ENCODE measurements around the gene FAM117A.
A peak's percentile ranks its signal among the peaks of the same experiment; 100 is the strongest.

Gene FAM117A

DNA sequence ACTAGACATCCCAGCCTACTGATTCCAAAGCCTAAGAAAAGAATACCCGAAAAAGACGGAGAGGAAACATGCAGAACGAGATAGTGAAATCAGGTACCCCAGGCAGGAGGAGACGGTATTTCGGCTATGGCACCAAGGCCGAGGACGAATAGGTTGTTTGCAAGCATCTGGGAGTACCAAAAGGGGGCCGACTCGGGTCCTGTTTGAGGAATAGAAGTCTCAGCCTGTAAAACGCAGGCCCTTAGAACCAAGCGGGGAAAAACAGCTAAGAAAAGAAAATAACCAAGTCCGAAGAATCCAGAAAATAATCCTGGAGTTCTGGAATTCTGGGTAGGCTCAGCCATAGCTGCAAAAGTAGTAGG lies 56.7 kb downstream of the FAM117A start:
- no peak for DNase-seq

DNA sequence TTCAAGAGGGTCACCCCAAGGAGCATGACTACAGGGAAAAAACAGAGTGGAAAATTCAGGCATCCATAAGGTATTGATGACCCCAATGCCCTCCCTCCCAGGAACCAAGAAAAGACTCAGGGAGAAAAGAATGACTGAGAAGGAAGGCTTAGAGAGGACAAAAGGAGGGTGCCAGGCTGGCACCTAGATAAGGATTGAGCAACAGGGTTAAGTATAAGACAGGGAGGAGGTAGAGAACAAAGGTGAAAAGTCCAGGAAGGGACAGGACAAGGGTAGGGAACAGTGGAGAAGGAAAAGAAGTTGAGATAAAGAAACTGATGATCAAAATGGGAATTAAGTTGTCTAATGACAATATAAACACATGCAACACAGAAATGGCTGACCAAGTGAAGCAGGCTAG lies 58.7 kb downstream of the FAM117A start:
- DNase-seq = no peak

DNA sequence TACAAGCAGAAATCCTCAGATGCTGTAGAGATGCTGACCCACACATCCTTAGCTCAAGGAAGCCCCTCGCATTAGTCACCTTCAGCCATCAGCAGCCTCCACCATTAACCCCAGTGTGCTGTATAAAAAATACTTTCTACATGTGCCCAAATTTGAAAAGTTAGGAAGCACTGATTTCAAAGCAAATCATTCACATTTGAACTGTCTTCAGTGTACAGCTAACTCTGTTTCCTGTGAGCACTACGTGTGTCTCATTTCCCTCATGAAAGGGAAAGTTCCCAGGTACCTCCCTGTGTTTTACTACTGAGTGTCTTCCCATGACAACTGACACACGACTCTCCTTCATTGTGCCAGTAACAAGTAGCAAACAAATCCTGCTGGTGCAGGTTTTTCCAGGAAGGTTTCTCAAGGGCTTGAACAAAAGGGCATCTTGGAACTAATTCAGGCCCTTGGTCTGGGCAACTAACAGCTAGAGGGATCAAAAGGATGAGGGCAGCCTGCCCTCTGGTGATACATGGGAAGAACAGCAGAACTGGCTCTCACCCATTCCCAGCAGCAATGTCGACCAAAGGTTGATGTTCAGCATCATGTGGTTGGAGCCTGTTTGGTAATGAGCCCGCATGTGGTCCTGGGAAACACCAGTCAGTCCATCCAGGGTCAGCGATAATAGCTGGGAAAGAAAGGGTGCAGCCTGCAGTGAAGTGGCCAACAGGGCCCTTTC lies 60.2 kb downstream of the FAM117A start:
- no peak for DNase-seq

DNA sequence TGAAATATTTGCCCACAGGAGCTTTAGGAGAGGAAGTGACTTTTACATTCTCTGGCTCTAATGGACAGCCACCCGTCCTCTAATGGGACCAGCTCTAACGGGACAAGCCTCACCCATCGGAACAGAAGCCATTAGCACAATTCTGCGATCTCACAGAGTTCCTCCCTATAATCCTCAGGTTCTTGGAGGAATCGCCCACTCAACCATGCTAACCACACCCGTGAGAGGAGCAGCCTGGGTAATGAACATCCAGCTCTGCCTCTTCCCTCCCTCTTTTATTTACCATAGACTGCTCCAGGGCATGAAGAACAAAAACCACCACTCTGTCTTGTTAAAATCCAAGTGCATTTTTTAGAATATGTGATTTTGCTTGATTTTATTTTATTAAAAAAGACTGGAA lies 63.0 kb downstream of the FAM117A start:
- no peak for DNase-seq

DNA sequence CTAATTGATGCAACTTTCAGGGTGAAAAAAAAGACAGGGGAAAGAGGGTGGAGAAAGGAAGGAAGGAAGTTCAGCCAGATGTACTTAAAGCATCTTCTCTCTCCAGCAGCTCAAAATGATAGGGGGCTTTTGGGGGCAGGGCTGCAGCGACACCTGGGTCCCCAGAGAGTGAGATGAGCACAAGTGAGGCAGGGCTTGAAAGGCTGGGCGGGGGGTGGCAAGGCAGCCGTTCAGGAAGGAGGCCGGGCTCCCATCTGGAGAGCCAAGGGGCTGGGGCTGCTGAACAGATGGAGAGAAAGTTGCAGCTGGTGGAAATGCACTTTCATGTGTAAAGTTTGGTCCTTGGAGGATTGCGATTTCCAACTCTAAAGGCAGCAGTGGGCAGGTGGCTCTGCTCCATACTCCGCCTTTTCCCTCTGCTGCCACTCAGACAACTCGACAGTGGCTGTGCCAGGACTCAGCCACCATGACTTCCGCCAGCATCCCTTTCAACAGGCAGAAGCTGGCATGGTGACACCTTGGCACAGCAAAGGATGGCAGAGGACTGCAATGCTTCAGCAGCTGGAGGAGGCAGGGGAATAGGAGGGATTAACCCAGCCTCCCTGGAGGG lies 63.9 kb downstream of the FAM117A start:
- DNase-seq = no peak

DNA sequence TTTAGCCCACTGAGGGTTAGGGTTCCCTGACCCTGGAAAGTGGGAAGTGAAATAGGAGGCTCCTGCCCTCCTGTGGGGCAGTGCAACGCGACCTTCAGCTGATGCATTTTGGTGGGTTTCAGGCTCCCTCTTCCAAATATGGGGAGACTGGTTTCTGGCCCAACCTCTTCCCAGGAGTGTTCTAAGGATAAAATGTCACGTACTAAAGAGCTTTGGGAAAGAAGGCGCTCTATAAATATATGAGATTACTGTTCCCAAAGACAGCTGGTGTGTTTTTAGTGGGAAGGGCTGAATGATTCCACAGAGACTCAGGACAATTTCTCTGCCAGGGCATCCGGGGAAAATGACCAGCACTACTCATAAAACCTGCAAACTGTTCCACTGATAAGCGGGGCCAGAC lies 65.9 kb downstream of the FAM117A start:
- DNase-seq = no peak

DNA sequence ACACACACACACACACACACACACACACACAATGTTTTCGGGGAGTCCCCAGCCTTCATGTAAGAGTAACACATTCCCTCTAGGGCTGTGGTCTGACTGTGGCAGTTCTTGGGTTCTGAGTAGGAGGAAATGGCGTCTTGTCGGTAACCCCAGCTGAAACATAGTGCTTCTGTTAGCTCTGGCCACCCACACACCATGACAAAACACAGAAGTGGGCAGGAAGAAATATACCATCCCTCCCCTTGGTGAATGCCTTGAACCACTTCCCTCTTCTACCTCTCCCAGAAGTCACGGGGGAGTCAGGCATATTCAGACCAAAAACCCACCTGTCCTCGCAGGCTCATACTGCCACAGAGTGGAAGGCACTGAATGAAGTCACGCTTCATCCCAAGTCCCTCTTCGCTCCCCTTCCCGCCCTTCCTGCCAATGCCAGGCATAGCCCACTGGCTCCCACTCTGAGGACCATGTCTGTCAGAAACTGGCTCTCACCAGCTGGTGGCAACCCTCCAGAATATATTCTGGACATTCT lies 67.6 kb downstream of the FAM117A start:
- no peak for DNase-seq

DNA sequence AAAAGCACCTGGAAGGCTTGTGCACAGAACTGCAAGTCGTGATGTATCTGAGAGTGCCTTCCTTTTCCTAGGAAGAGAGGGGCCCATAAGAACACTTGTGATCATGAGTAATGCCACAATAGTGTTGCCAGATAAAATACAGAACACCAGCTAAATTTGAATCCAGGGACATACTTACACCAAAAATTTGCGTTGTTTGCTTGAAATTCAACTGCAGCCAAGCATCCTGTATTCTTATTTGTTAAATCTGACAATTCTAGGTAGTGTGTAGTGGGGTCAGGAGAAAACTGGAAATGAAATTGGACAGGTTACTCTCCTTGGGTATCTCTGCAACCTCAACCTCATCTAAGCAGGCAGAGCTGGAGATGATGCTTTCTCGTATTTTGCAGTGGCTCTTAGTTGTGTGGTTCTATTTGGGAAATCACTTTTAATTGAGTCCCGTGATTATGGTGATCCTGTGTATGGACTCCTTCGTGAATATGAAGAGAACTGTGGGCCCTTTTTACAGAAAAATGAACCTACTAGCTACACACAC lies 68.2 kb downstream of the FAM117A start:
- no peak for DNase-seq

DNA sequence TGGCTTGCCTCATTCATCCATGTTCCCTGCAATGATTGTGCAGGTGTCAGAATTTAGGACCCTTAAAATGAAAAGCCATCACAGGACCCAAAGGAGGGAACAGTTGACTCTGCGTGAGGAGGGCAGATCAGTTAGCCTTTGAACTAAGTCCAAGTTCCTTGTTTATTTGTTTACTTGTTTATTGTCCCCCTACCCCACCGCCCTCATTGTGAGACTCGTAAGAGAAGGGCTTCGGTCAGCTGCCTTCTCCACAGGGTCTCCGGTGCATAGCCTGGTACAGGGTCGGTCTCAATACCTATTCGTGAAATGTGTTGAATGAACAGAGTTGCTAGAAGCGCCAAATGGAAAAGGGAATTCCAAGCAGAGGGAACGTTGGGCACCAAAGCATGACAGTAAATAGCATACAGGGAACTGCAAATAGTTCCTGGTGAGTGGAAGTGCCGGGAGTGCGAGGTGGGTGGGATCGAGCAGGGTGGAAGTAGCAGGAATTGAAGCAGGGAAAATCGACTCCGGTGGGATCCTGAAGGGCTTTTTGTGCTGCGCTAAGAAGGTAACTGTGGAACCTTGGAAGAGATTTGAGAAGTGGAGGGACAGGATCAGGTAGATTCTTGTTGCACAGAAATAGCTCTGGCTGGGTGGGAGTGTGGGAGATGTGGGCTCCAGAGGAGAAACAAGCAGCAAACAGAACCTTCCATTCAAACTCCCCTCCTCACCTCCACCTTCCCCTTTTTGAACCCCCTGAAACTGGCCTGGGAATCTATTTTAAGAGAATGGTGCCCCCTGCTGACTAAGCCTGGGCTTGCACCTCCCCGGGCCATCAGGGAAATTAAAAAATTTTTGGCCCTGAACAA lies 68.9 kb downstream of the FAM117A start:
- DNase-seq = peak; percentile 40

DNA sequence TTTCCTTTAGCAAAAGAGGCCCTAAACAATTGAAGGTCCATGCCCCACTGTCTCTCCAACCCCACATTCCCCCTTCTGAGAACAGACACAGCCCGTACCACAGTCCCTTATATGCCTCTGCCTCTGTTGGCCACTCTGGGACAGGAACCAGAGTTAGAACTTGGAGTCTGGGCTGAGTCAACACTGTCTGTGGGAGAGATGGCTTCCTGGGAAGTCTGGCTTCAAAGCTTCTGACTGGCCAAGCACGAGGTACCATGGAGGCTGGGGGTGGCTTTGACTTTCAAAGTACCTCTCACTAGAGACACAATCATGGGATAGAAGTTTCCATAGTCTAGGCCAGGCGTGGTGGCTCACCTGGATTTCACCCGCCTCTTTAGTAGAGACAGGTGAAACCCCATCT lies 71.2 kb downstream of the FAM117A start:
- no peak for DNase-seq

DNA sequence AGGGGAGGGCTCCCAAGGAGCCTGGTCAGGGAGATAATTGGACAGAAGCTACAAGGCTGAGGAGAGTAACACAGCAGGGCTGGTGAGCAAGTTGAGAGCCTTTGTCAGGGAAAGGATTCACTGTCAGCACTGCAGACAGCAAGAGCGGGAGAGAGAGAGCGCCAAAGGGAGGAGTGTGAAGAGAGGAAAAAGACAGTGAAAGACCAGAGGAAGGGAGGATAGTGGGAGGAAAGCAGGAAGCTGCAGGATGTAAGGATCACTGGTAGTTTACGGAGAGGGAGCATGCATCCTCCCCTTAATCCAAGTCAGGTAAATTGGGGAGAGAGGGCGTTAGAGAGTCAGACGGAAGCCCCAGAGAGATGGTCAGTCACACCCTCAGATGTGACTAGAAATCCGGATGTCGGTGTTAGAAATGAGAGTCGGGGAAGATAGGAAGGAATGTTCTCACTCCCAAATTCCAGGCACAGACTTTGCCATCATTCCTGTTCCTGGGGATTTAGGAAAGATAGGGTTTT lies 72.2 kb downstream of the FAM117A start:
- DNase-seq = no peak

DNA sequence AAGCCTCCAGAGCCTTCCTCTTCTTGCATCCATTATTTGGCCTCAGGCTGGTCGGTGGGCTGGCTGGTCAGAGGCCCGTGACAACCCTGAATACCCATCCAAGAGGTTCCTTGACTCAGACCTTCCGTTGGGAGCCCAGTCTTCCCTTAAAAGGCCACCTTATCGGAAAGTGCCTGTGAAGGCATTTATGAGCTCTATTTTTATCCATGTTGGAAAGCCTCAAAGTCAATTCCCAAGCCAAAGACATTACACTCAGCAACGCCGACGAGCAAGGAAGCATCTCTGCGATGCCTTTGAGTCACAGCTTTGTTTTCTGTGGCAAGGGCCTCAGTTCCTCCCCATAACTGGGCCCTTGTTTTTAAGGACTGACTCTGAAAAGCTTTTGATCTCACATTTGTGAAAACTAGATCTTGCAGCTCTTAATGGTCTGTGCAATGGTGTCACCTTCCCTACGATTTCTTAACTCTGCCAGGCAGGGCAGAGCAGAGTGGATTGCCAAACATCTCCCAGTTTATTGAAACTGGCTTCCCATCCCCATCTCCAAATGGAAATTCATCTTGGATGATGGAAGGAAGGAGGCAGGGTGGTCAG lies 72.8 kb downstream of the FAM117A start:
- no peak for DNase-seq

DNA sequence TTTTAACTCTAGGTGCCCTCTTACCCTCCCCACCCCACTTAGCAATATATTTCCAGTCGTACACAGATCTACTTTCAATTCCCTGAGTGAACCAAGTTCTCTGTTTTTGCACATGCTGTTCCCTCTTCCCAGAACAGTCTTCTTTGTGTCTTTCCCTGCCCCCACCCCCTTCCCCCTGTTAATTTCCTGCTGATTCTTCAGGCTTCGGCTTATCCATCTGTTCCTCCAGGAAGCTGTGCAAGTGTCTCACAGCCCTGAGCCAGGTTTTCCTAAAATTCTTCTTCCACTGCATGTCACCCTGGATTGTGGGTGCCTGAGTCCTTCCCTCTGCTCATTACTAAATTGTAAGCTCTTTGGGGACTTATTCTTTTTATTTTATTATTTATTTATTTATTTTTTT lies 73.7 kb downstream of the FAM117A start:
- no peak for DNase-seq

DNA sequence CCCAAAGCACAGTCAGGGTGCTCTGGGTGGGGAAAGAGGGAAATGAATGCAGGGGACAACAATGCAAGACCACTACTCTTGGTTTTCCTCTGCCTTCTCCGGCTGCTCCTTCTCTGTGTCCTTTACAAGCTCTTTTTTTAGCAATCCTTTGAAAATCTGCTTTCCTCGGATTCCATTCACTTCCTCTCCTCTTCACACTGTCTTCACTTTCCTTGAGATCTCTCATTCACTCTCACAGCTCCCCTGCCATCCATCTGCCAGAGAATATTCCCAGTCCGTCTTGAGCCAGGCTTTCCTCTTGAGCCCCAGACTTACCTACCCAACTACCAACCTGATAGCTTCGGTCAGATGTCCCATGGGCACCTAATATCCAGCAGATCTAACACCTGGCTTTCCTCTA lies 75.1 kb downstream of the FAM117A start:
- DNase-seq = no peak

DNA sequence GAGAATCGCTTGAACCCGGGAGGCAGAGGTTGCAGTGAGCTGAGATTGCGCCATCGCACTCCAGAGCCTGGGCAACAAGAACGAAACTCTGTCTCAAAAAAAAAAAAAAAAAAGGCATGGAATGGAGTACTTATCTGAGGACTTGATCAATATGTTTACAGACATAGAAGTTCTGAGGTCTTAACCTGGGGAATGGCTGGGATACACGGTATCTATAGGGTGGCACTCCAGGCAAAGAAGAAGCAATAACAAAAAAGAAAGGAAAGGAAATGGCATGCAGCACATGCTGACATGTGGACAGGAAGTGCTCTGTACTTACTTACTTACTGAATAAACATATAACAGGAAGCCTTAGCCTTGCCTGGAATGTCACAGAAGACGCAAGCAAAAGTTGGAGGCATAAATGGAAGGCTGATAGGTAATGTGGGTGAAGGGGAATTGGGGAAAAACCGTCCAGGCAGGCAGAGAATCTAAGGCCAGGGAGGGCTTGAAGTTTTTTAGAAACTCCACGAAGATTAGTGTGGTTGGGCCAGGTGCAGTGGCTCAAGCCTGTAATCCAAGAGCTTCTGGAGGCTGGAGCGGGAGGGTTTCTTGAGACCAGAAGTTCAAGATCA lies 75.9 kb downstream of the FAM117A start:
- no peak for DNase-seq

DNA sequence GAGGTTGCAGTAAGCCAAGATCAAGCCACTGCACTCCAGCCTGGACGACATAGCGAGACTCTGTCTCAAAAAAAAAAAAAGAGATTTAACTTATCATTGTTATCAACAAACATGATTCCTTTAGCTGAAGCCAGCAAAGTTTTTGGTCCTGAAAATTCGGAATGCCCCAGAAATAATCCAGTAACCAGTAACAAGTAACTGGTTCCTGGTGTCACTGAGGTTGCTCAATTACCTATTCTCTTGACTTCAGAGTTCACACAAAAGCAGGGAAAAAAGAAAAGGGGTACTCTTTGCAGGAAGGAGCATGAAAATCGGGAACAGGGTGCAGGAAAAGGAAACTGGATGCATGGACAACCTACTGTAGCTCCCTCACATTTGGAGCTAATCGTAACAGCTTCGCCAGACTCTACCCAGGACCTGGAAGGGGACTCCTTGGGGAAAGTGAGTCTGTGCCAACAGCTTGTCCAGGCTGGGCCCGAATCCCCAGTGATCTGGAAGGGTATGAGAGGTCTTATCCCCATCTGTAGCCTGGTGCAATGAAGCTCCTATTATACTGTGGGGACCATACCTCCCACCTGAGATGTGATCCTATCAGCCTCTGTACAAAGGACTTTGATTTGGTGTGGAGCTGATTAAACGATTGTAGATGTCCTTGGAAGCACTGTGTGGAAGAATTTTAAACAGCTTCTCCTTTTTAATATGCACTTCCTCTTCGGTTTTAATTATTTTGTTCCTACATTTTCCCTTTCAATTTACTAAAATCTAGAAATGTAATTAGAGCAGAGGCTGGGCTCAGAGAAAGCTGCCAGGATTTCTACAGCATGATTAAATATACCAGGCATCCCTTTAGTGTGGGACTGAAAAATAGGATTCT lies 82.6 kb downstream of the FAM117A start:
- DNase-seq = no peak

DNA sequence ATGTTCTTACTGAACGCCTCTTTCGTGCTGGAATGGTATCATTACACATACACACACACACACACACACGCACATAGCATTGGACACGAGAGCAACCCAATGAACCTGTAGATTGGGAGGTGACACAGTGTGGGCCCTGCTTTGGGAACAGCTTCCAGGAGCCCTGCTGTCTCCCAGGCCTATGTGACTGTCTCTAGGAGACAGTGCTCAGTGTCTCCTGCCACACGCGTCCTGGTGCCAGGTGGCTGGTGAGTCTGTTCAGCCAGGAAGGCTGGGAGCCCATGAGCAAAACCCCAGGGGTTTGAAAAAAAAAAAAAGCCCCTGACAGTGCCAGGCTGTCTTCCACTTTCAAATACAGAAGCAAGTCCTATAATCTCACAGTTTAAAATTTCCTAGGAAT lies 83.6 kb downstream of the FAM117A start:
- DNase-seq = no peak

DNA sequence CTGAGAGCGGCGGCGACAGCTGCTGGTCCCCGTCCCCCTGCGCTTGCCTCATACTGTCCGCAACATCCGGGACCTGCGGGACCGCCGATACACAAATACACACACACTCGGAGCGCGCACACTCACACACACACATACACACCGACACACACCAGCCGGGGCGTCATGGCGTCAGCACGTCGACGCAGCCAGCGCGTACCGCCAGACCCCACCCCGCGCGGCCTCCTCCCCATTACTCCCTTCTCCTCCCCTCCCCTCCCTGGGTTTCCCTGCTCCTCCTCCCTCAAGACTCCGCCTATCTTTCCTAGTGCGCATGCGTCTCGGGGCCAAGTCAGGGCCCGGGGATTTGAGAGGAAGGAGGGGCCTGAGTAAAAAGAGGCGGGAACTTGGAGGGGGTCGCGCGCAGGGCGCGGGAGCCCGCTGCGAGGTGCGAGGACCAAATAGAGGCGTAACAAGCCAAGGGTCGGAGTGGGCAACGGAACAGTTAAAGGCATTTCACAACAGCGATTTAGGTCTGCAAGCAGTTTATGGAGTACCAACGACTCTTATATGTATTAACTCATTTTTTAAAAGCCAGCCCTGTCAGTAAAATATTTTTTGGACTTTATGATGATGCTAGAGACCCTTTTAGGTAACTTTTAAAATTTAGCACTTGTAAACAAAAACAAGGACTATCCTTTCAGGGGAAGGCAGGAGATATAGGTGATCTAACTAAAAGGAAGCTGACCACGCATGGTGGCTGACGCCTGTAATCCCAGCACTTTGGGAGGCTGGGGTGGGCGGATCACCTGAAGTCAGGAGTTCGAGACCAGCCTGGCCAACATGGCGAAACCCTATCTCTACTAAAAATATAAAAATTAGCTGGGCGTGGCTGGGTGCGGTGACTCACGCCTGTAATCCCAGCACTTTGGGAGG lies 85.7 kb downstream of the FAM117A start, which contains the start of gene SPOP:
TSS of gene SPOP (minus strand) at position 165 of the 915 bp plus-strand sequence. CDS start 55,287 bp downstream, outside the sequence.
- peak; percentile 96 for DNase-seq

DNA sequence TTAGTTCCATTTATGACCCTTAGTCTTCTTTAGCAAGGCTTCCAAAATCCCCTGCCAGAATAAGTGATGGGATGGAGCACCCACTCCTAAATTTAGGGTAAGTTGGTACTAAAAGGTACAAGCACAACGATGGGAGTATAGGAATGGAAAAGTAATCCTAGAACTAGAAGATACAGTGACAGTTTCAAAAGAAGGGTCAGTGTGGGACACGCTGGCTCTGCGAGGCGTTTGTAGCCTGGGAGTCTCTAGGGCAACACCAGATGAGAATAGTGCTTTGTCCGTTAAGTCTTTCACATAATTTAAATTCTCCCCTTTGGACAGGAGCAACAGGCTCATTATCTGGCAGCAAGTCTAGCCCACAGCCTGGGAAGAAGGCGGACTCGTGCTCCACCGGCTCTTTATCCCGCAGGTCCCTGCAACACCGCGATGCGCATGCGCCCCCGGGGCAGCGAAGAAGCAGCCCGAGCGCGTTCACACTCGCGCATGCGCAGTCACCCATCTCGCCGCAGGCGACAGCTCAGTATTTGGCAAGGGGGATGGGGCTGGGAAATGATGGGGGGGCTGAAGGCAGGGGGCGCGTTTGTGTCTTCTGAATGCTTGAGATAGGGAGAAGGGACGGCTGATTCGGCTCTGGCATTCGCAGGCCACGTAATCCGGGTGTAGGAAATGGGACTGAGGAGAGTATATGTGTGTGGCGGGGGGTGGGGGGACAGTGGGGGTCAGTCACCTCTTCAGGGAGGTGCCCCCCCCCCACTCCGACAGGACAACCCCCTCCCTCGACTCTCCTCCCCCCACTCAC lies 86.6 kb downstream of the FAM117A start:
- DNase-seq = peak; percentile 29
